ENCODE results near the gene RBM46. TPM values are rescaled to one million over a fixed set of nuclear protein-coding genes. Genes with fewer than 3 reads are reported as not detected.

The RBM46 gene
- total and polyA plus RNA-seq, 10 of the 15 experiments (the other 5 are each of a cell fraction or from before 2014, with no cell fraction given) = not detected

DNA sequence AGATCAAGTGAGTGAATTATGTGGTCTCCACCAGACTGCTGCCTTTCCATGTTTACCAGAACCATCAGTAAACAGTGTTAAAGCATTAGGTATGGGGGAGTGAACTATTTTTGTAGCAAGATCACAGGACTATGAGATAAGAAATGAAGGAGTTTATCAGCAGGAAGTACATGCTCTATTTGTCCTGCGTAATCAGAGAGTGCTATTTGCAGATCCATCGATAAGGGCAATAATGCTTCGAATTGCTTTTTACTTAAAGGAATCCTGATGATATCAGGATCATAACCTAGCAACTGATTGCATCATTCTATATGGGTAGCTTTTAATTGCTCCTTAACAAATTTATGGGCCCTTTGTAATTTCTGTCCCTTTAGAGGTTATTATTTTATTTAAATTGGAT is 57.1 kb downstream of the RBM46 start:
- Histone ChIP-seq H3K4me2 (ENCODE audit: control insufficient read depth, insufficient read depth) (no peak overlapping the region), H3K9ac (ENCODE audit: control insufficient read depth, insufficient read depth, low read length) (no peak overlapping the region), H2AFZ (ENCODE audit: control insufficient read depth, low read depth, low read length) (no peak overlapping the region), H3K27me3 (replicated peaks in 1 of 2; ENCODE audit: control insufficient read depth in 2 of 2, insufficient read depth in 2 of 2, low read length in 1 of 2) (no peaks in the 10 kb centered on the region), H3K27ac (ENCODE audit: control insufficient read depth, insufficient read depth) (no peak overlapping the region), H3K4me3 (no peak overlapping the region), H3K79me2 (ENCODE audit: control insufficient read depth, insufficient read depth, low read length) (no peaks in the 10 kb centered on the region), H3K4me1 (ENCODE audit: control insufficient read depth, insufficient read depth, low read length) (no peaks in the 10 kb centered on the region), H4K20me1 (ENCODE audit: control insufficient read depth, insufficient read depth) (no peaks in the 10 kb centered on the region), H3K9me3 (replicated peaks; ENCODE audit: control insufficient read depth, insufficient read depth, low read length) (no peaks in the 10 kb centered on the region), H3K36me3 (ENCODE audit: control insufficient read depth in 2 of 2, insufficient read depth in 2 of 2, low read length in 1 of 2) (no peaks in the 10 kb centered on the region)
- FAIRE-seq (no peak), ATAC-seq (no peak), DNase-seq (ENCODE audit: low read depth, low spot score) (no peak)
- TF ChIP-seq EZH2 (IDR thresholded peaks at IDR 0.05; ENCODE audit: borderline replicate concordance, control insufficient read depth, low read depth, low read length) (no peak), CHD1 (IDR thresholded peaks at IDR 0.05; ENCODE audit: low read depth, low read length) (no peak), SREBF2 (IDR thresholded peaks at IDR 0.05; ENCODE audit: low read length) (no peak), HDAC6 (IDR thresholded peaks at IDR 0.05; ENCODE audit: unreplicated experiment) (no peak), MXI1 (IDR thresholded peaks at IDR 0.05; ENCODE audit: low read depth, low read length) (no peak), ETV6 (conservative IDR thresholded peaks at IDR 0.05 in 1 of 2, IDR thresholded peaks at IDR 0.05 in 1 of 2; ENCODE audit: borderline replicate concordance in 1 of 2, low read depth in 1 of 2) (no peak), GABPA (IDR thresholded peaks at IDR 0.05; ENCODE audit: low read depth) (no peak)
- TF ChIP-seq, protein P1, sequence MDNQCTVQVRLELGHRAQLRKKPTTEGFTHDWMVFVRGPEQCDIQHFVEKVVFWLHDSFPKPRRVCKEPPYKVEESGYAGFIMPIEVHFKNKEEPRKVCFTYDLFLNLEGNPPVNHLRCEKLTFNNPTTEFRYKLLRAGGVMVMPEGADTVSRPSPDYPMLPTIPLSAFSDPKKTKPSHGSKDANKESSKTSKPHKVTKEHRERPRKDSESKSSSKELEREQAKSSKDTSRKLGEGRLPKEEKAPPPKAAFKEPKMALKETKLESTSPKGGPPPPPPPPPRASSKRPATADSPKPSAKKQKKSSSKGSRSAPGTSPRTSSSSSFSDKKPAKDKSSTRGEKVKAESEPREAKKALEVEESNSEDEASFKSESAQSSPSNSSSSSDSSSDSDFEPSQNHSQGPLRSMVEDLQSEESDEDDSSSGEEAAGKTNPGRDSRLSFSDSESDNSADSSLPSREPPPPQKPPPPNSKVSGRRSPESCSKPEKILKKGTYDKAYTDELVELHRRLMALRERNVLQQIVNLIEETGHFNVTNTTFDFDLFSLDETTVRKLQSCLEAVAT (IDR thresholded peaks at IDR 0.05) = no peak
- TF ChIP-seq, protein P2, sequence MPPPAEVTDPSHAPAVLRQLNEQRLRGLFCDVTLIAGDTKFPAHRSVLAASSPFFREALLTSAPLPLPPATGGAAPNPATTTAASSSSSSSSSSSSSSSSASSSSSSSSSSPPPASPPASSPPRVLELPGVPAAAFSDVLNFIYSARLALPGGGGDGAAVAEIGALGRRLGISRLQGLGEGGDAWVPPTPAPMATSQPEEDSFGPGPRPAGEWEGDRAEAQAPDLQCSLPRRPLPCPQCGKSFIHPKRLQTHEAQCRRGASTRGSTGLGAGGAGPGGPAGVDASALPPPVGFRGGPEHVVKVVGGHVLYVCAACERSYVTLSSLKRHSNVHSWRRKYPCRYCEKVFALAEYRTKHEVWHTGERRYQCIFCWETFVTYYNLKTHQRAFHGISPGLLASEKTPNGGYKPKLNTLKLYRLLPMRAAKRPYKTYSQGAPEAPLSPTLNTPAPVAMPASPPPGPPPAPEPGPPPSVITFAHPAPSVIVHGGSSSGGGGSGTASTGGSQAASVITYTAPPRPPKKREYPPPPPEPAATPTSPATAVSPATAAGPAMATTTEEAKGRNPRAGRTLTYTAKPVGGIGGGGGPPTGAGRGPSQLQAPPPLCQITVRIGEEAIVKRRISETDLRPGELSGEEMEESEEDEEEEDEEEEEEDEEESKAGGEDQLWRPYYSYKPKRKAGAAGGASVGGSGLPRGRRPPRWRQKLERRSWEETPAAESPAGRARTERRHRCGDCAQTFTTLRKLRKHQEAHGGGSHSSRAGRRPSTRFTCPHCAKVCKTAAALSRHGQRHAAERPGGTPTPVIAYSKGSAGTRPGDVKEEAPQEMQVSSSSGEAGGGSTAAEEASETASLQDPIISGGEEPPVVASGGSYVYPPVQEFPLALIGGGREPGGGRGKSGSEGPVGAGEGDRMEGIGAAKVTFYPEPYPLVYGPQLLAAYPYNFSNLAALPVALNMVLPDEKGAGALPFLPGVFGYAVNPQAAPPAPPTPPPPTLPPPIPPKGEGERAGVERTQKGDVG (CRISPR knock-in tag; IDR thresholded peaks at IDR 0.05) = no peak
- TF ChIP-seq, protein P3, sequence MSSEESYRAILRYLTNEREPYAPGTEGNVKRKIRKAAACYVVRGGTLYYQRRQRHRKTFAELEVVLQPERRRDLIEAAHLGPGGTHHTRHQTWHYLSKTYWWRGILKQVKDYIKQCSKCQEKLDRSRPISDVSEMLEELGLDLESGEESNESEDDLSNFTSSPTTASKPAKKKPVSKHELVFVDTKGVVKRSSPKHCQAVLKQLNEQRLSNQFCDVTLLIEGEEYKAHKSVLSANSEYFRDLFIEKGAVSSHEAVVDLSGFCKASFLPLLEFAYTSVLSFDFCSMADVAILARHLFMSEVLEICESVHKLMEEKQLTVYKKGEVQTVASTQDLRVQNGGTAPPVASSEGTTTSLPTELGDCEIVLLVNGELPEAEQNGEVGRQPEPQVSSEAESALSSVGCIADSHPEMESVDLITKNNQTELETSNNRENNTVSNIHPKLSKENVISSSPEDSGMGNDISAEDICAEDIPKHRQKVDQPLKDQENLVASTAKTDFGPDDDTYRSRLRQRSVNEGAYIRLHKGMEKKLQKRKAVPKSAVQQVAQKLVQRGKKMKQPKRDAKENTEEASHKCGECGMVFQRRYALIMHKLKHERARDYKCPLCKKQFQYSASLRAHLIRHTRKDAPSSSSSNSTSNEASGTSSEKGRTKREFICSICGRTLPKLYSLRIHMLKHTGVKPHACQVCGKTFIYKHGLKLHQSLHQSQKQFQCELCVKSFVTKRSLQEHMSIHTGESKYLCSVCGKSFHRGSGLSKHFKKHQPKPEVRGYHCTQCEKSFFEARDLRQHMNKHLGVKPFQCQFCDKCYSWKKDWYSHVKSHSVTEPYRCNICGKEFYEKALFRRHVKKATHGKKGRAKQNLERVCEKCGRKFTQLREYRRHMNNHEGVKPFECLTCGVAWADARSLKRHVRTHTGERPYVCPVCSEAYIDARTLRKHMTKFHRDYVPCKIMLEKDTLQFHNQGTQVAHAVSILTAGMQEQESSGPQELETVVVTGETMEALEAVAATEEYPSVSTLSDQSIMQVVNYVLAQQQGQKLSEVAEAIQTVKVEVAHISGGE (CRISPR knock-in tag; IDR thresholded peaks at IDR 0.05) = no peak
- in situ Hi-C loops (cut with MboI) = no loop called here
- ChIA-PET RAD21 (ENCODE audit: unreplicated experiment) (no interaction called here), CTCF (interaction anchor here (0.9 kb wide), 1 partner anchor 16 kb away, joined by 3 read pairs; no protein-coding TSS in a partner anchor), SMC1A (ENCODE audit: uncharacterized antibody, unreplicated experiment) (no interaction called here), POLR2A (no interaction called here)
- intact Hi-C loops (cut with micrococcal nuclease; ENCODE audit: unreplicated experiment) = no loop called here
- WGBS (ENCODE audit: insufficient coverage, insufficient replicate concordance, low lambda C conversion rate, missing lambda C conversion rate) = 70% methylated on average over 3 of the region's 3 CpGs
- BruUV-seq (replicated peaks) = no TSS peak
